Smooth muscle cell (in vitro differentiated cells): Measurements from ENCODE around the gene PTGS1. TPM values are rescaled to one million over a fixed set of nuclear protein-coding genes. Genes with fewer than 3 reads are reported as not detected.
A peak's percentile ranks its signal among the peaks of the same experiment; 100 is the strongest.

ENCODE experiments used
- DNase-seq: peaks from one replicate; lab custom pipeline; 2025; ENCODE audit not compliant: unreplicated experiment; lab: John Stamatoyannopoulos, UW
- H2AFZ ChIP-seq: fragments of 200-600 bp; sonication (generic); 2 replicates; pipeline ENCODE4 v1.6.0; 2016; ENCODE audit warnings: antibody characterized with exemption, low read depth, mild to moderate bottlenecking
- H3F3A ChIP-seq: fragments of 200-600 bp; sonication (generic); 2 replicates; pipeline ENCODE4 v1.6.0; 2017; ENCODE audit warnings: antibody characterized with exemption, low read depth
- H3K27ac ChIP-seq: fragments of 200-600 bp; sonication (generic); 2 replicates; pipeline ENCODE4 v1.5.1; 2016; ENCODE audit warnings: low read depth, mild to moderate bottlenecking
- H3K27me3 ChIP-seq: fragments of 200-600 bp; sonication (generic); 2 replicates; pipeline ENCODE4 v1.6.1; 2016; ENCODE audit warnings: low read depth, mild to moderate bottlenecking
- H3K36me3 ChIP-seq: fragments of 200-600 bp; sonication (generic); 2 replicates; pipeline ENCODE4 v1.5.1; 2016; ENCODE audit warnings: low read depth
- H3K4me1 ChIP-seq: fragments of 200-600 bp; sonication (generic); 2 replicates; pipeline ENCODE4 v1.5.1; 2016; ENCODE audit warnings: low read depth
- H3K4me2 ChIP-seq: fragments of 200-600 bp; sonication (generic); 2 replicates; pipeline ENCODE4 v1.6.0; 2016; ENCODE audit warnings: mild to moderate bottlenecking
- H3K4me3 ChIP-seq: fragments of 200-600 bp; sonication (generic); 2 replicates; pipeline ENCODE4 v1.5.1; 2016; ENCODE audit warnings: mild to moderate bottlenecking
- H3K79me2 ChIP-seq: fragments of 200-600 bp; sonication (generic); 2 replicates; pipeline ENCODE4 v1.6.0; 2016; ENCODE audit warnings: low read depth, mild to moderate bottlenecking
- H3K9ac ChIP-seq: fragments of 200-600 bp; sonication (generic); 2 replicates; pipeline ENCODE4 v1.6.0; 2016; ENCODE audit warnings: low read depth
- H3K9me3 ChIP-seq: fragments of 200-600 bp; sonication (generic); replicated peaks from 2 replicates; pipeline ENCODE4 v1.5.1; 2016; ENCODE audit warnings: low read depth
- H4K20me1 ChIP-seq: fragments of 200-600 bp; sonication (generic); 2 replicates; pipeline ENCODE4 v1.6.0; 2016; ENCODE audit warnings: low read depth
- CTCF ChIP-seq: fragments of 200-600 bp; sonication (generic); IDR thresholded peaks from 2 replicates; pipeline ENCODE4 v1.5.1; 2017; ENCODE audit warnings: borderline replicate concordance, mild to moderate bottlenecking, antibody characterized with exemption; ENCODE audit not compliant: insufficient read depth, poor library complexity, severe bottlenecking
- WGBS: methylation state at CpG from one replicate; pipeline ENCODE4 v1.1.7; 2016; ENCODE audit warnings: low lambda C conversion rate; 5-methylcytosine and 5-hydroxymethylcytosine counted together
- polyA plus RNA-seq: library from polyadenylated mRNA; unstranded; fragments of >200 nt; fragmentation: Nextera tagmentation; extraction: Ambion mirVana; gene quantifications from 2 replicates; pipeline ENCODE4 v1.2.1, GENCODE V29; 2016
- total RNA-seq: library from RNA; depleted of rRNA; stranded (reverse); fragments of >200 nt; gene quantifications from 2 replicates; pipeline ENCODE4 v1.2.3, GENCODE V29; 2014

Gene PTGS1
- total and polyA plus RNA-seq, 2 experiments from 2014 or later: 0.06 to 2.3 TPM

GRCh38 chr9:122348791-122349190 is 22.0 kb upstream of the PTGS1 start:
- no peak for TF ChIP-seq CTCF
- Histone ChIP-seq H3K9me3 (no peaks in the 10 kb centered on the region), H3K4me2 (no peak overlapping the region), H3K27me3 (peaks cover 22% of the 10 kb centered on the region), H3K27ac (no peak overlapping the region), H3F3A (no peaks in the 10 kb centered on the region), H3K4me3 (no peak overlapping the region), H3K36me3 (no peaks in the 10 kb centered on the region), H2AFZ (no peak overlapping the region), H3K9ac (no peak overlapping the region), H3K4me1 (no peaks in the 10 kb centered on the region), H4K20me1 (no peaks in the 10 kb centered on the region), H3K79me2 (no peaks in the 10 kb centered on the region)
- DNase-seq: no peak
- 94% methylated on average over 2 of the region's 2 CpGs for WGBS

GRCh38 chr9:122349201-122349600 is 21.6 kb upstream of the PTGS1 start:
- Histone ChIP-seq H3K4me3 (no peak overlapping the region), H3F3A (no peaks in the 10 kb centered on the region), H2AFZ (no peak overlapping the region), H3K79me2 (no peaks in the 10 kb centered on the region), H3K4me1 (no peaks in the 10 kb centered on the region), H3K36me3 (no peaks in the 10 kb centered on the region), H4K20me1 (no peaks in the 10 kb centered on the region), H3K27ac (no peak overlapping the region), H3K9me3 (no peaks in the 10 kb centered on the region), H3K9ac (no peak overlapping the region), H3K4me2 (no peak overlapping the region), H3K27me3 (peaks cover 22% of the 10 kb centered on the region)
- no peak for TF ChIP-seq CTCF
- no peak for DNase-seq
- 86% methylated on average over 4 of the region's 4 CpGs for WGBS

- 48% methylated on average over 11 of the region's 11 CpGs for WGBS
Observed at GRCh38 chr9:122350577-122351355, 20.1 kb upstream of the PTGS1 start.

More at GRCh38 chr9:122350577-122351355, 20.1 kb upstream of the PTGS1 start:
- Histone ChIP-seq H4K20me1 (no peaks in the 10 kb centered on the region), H2AFZ (no peak overlapping the region), H3K27ac (no peak overlapping the region), H3K4me3 (no peak overlapping the region), H3K79me2 (no peaks in the 10 kb centered on the region), H3K4me1 (no peaks in the 10 kb centered on the region), H3K4me2 (no peak overlapping the region), H3K27me3 (peaks cover 22% of the 10 kb centered on the region), H3K9ac (no peak overlapping the region), H3K9me3 (no peaks in the 10 kb centered on the region), H3F3A (no peaks in the 10 kb centered on the region), H3K36me3 (no peaks in the 10 kb centered on the region)
- peak; percentile 43 for DNase-seq
- TF ChIP-seq CTCF: peak; percentile 96
